WI38 (cell line): ENCODE results near the gene SYCP3.
A peak's percentile ranks its signal among the peaks of the same experiment; 100 is the strongest.

ENCODE experiments used
- H3K4me3 ChIP-seq: 2 replicates; pipeline ENCODE4 v1.5.1; 2011; ENCODE audit warnings: low read depth, mild to moderate bottlenecking, control low read depth, low read length
- CTCF ChIP-seq: IDR thresholded peaks from 2 replicates; pipeline ENCODE4 v1.5.1; 2012; ENCODE audit warnings: low read depth, mild to moderate bottlenecking, control low read depth, low read length

Gene SYCP3

GRCh38 chr12:101780599-101780998 lies 41.3 kb upstream of the SYCP3 start:
- no peak overlapping the region for H3K4me3 ChIP-seq
- TF ChIP-seq CTCF = no peak

GRCh38 chr12:101779626-101780025 lies 40.4 kb upstream of the SYCP3 start:
- no peak overlapping the region for H3K4me3 ChIP-seq
- no peak for TF ChIP-seq CTCF

GRCh38 chr12:101779200-101779599 lies 39.9 kb upstream of the SYCP3 start:
- TF ChIP-seq CTCF = no peak
- no peak overlapping the region for H3K4me3 ChIP-seq

- TF ChIP-seq CTCF = no peak
- no peak overlapping the region for H3K4me3 ChIP-seq
Measured at GRCh38 chr12:101777978-101778377, 38.7 kb upstream of the SYCP3 start.

- no peak overlapping the region for H3K4me3 ChIP-seq
- TF ChIP-seq CTCF = no peak
Measured at GRCh38 chr12:101777485-101777884, 38.2 kb upstream of the SYCP3 start.

GRCh38 chr12:101775816-101776215 lies 36.6 kb upstream of the SYCP3 start:
- no peak overlapping the region for H3K4me3 ChIP-seq
- TF ChIP-seq CTCF = no peak

- H3K4me3 ChIP-seq = no peak overlapping the region
- peak; percentile 80 for TF ChIP-seq CTCF
Measured at GRCh38 chr12:101773650-101774162, 34.4 kb upstream of the SYCP3 start.
